Measurements from ENCODE around the gene APBA2.

- TF ChIP-seq CTCF (IDR thresholded peaks at IDR 0.05) (no peak), POLR2A (IDR thresholded peaks at IDR 0.05) (no peak)
These were observed 212.2 kb downstream of the APBA2 start for GRCh38 chr15:29097971-29098370.
